HG03457 (cell line): ENCODE results near the gene ATP5PD.
"Not testable (repeated sequence)": the region's sequence is repeated elsewhere in the genome, so short reads cannot be mapped to it uniquely, and the experiment has no call there.

ENCODE experiments used
- ATAC-seq: cut with Tn5 transposase; IDR thresholded peaks from one replicate; pipeline ENCODE4 v1.9.1; 2021; ENCODE audit warnings: moderate number of reproducible peaks; ENCODE audit not compliant: unreplicated experiment

ATP5PD gene

DNA sequence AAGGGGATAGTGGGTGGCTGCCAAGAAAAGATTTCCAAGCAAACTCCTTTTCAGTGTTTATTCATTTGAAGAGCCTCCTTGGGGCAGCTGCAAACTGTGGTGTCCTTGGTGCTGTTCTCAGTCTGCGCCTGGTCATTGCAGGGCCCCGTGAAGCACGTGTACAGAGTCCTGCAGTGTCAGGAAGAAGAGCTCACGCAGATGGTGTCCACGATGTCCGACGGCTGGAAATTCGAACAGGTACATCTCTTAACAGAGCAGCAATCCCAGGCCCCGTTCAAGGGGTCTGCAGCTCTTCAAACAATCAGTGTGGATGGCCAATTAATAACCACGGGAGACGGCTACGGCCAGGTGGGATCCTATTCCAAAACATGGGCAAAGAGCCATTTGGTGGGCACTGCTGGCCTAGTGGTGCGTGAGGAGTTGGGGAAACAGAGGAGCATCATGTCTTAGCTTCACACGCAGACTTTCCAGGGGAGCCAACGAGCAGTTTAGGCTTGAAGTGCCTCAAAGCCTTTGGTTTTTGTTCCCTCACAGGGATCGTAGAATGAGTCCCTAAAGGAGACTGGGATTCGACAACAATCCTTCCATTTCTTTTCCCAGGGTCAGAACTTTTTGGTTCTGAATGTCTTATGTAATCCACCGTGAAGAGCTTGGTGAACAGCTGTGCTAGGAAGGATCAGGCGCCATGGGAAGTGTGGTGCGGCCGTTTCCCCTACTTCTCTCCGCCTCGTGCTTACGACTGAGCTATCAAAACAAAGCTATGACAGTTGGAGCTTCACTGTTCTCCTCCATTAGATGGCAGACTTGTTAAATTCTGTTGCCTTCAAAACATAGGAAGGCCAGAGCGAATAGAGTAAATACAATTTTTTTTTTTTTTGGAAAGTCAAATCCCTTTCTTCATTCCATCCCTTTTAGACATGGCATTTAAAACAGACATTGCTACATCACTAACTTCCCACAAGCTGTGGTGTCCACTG lies 12.9 kb upstream of the ATP5PD start:
- ATAC-seq = no peak

DNA sequence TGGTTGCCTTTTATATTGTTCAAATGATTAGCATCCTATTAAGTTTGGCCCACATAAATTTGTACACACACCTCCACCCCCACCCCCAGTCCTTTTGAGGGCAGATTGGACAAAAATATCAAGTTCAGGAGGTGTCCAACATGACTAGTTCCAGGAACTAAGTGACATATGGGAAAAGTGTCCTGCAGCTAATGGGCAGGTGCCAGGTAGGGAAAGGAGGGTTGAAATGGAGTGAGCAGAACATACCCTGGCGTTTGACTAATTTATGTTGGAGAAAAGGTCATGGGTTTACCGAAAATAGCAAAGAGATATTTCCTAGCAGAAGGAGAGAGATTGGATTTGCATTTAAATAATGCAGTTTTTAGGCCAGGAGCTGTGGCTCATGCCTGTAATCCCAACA lies 5.2 kb upstream of the ATP5PD start:
- no peak for ATAC-seq

DNA sequence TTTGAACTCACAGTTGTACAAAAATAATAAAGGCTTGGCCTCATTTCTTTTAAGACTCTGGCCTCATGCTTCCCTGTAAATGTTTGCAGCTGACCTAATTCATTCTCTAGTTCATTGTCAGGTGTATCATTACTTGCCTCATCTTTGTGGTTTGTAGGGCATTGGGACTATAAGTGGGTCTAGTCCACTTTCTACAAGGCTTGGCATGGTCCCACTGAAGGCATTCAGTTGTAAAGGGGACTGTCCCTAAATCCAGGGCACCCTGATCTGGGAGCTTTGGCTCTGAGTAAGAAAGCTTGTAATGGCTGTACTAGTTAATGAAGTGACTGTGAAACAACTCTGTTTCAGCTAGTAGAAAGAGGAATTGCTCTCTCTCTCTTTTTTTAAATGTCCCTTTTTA lies 2.9 kb upstream of the ATP5PD start:
- no peak for ATAC-seq

DNA sequence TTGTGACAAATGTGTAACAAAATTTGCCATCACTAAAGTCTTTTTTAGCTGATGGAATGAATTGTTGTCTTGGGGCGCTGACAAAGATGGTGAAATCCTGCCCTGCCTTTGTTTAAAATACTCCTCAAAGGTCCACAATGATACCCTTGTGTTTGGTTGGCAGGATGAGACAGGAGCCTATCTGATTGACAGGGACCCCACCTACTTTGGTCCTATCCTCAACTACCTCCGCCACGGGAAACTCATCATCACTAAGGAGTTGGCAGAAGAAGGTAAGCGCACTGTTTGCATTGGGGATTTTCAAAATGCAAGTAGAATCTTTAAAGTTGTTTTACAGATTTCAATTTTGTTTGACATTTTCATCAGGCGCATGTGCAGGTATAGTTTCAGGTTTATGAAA lies 2.3 kb upstream of the ATP5PD start:
- no peak for ATAC-seq

DNA sequence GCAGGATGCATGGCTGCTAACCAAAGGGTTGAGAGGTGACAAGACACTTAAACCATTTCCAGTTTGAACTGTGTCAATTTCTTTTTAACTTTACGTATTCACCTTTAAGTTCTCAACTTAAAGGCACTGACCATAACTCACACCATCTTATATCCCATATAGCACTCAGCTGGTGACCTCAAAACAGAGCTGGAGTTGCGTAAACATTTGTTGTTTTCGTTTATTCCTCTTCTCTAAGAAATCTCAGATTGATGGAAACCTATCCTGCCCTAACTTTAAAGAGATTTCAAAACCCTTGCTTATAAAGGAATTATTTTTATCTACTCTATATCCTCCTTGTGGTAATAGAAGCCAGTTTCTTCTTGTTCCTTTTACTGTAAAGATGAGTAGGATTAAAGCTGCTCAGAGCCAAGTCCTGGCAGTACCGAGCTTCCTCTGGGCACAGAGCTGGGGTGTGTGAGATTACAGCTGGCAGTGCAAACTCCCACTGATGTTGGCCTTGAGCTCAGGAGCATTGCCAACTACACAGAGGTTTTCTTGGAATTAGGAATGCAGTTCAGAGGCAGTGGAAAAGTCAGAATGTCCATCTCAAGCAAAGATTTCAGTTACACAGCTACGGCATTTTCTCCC lies 1.6 kb upstream of the ATP5PD start:
- ATAC-seq = no peak

DNA sequence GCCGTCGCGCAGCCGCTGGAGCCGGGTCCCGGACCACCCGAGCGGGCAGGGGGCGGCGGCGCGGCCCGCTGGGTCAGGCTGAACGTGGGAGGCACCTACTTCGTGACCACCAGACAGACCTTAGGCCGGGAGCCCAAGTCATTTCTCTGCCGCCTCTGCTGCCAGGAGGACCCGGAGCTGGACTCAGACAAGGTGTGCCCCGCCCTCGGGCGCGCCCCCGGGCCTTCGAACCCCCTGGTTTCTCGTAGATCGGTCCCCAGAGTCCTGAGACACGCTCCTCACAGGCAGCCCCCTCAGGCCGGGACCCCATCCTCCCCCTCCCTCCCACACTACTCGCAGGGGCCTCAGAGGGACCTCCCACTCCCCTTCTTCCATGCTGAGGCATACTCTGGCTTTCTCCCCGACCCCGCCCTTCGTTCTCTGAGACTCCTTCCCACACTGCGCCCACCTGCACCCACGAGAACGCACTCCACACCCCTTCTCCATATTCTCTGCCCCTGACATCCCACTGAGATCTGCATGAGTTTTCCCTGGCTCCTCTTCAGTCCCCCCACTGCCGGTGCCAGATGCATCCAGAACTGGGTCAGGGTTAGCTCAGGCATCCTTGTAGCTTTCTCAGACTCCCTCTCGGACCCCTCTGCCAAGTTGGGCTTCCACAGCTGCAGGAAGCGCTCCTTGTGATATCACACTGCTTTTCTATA lies 779 bp upstream of the ATP5PD start:
- peak; percentile 15 for ATAC-seq

DNA sequence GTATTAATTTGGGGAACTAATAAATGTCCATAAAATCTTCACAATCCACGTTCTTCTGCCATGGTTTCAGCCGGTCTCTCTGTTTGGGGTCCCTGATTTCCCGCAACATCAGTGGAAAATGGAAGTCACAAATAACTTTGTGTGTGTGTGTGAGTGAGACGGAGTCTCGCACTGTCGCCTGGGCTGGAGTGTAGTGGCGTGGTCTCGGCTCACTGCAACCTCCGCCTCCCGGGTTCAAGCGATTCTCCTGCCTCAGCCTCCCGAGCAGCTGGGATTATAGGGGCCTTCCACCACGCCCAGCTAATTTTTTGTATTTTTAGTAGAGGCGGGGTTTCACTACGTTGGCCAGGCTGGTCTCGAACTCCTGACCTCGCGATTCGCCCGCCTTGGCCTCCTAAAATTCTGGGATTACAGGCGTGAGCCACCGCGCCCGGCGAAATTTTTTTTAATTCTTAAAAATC lies 793 bp downstream of the ATP5PD start:
- not testable (repeated sequence) for ATAC-seq

DNA sequence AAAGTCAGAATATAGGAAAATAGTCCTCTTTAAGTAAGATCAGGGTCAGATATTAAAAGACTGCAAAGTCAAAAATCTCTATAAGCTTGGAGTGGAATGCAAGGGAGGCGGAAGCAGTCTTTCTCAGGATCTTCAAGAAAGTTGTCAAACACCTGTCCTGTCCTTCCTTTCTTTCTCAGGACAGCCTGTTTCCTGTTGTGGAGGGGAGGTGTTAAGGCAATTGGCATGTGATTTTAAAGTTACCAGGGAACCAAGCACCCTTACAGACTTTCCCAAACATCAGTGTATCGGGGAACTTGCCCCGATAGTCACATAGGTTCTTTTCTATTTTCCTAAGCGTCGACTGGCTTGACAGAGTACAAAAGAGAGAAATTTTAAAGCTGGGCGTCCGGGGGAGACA lies 2.1 kb downstream of the ATP5PD start:
- ATAC-seq = no peak

DNA sequence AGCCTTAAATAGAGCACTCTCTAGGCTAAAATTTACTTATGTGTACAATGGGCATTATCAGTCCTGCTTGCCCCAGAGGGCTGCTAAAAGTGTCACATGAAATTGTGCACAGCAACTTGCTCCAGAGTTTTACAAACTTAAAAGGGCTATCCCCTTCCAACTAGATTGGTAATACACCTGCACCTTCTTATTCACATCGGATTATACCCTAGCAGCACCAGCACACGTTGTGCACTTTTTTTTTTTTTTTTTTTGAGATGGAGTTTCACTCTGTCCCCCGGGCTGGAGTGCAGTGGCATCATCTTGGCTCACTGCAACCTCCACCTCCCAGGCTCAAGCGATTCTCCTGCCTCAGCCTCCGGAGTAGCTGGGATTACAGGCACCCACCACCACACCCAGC lies 3.0 kb downstream of the ATP5PD start:
- ATAC-seq = not testable (repeated sequence)

DNA sequence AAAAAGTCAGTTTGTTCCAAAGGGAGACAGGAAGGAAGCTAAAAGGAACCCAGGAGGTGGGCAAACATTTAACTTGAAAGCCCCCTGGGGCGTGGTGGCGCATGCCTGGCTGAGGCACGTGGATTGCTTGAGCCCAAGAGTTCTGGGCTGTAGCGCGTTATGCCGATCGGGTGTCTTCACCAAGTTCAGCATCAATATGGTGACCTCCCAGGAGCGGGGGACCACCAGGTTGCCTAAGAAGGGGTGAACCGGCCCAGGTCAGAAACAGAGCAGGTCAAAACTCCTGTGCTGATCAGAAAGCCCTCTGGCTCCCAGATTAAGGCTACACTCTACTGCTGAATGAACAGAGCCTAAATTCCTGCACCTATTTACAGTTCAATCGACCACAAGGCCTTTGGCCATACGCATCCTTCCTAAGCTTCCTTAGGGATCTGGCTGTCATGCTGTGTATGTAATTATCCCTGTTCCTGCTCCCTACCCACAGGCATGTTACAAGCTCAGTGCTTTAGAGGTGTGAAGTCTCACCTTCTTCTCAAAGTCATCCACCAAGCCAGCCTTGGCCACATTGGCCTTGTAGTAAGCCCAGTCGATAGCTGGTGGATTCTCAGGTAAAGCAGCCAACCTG lies 5.0 kb downstream of the ATP5PD start:
- no peak for ATAC-seq

DNA sequence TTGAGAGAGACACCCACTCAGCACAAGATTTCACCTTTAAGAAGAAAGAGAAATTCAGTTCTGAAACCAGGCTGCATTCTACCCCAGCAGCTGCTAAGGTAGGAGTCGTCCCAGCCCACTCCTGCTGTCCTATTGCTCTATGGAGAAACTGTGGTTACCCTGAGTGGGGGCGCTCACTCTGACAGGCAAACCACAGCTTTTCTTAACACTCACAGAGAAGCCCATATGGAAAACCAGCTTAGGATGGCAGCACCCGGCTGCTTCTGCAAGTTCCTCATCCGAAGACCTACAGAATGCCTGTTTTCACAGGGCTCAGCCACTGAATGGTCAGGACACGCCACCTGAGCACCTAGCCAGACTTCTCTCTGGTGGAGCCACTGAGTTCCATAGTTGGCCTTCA lies 7.5 kb downstream of the ATP5PD start:
- no peak for ATAC-seq

DNA sequence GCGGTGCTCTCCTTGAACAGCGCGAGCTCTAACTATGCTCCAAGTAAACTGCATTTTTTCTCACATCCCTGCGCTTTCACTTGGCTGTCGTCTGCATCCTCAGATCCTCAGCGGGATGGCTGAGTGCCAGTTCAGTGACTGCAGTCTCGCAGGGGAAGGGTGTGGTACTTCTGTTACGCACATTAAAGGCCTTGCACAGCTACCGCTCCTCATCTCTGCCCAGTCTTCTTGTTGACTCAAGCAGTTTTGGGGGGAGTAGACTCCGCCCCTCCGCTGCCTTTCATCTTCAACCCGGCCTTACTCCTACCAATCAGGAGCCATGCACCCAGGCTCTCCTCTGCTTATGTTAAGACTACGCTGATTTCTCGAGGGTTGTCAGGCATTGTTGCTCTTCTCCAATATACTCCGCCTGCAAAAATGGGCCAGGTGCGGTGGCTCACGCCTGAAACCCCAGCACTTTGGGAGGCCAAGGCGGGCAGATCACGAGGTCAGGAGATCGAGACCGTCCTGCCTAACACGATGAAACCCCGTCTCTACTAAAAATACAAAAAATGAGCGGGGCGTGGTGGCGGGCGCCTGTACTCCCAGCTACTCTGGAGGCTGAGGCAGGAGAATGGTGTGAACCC lies 10.0 kb downstream of the ATP5PD start:
- ATAC-seq = no peak

DNA sequence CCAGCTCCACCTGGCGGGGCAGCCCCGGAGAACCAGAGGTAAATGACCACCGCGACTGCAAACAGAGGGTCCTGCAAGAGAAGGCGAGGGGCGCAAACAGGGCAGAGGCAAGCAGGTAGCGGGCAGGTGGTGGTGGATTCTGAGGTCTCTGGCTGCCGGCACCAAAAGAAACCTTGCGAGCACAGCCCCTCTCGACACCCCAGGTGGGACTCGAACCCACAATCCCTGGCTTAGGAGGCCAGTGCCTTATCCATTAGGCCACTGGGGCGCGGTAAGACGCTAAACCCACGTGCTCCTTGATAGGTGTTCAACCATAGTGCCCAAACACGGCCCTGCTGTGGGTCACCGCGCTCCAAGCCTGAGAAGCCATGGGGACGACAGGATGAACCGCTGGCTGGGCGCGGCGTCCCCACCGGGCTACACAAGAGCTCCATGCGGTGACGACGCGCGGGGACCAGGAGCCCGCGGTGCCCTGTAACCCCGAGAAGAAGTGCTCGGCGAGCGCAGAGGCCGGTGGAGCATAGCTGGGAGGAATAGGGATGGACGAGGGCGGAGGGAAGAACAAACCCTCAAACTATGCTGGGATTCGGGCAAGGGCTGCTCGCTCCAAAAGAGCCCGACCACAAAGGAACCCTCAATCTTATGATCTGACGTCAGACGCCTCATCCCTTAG lies 12.4 kb downstream of the ATP5PD start:
- ATAC-seq = no peak

DNA sequence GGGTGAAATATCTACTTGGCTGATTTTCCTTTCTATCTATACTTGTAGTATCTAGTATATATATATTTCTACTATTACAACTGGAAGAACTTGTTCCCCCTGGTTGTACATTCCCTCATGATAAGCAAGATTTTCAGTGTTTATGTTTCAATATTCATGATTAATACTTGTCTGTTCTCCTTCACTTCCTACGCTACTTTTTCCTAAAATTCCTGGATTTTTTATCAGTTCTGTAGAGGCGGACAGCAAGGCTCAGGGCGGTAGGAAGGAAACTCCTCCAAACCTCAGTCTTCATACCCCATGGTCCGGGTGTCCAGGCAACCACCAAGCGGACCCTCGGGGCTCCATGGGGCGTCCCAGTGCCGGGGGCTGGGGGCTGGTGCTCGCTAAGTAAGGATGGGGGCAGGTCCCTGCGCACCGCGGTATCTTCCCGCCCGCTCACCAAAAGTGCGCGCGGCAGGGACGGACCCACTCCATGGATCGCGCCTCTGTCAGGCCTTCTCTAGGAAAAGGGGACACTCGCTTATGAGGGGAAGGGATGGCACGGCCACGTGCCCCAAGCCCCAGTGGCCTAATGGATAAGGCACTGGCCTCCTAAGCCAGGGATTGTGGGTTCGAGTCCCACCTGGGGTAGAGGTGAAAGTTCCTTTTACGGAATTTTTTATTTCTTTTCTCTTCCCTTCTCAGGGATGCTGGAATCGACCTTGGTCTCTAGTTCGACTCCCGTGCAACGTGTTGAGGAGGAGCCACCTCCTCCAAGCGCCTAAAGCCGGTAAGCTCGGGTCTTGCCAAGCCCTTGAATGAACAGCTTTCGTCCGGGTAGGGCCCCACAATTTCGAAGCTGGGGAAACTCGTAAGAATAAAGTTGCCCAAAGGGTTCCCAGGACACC lies 13.2 kb downstream of the ATP5PD start:
- no peak for ATAC-seq

DNA sequence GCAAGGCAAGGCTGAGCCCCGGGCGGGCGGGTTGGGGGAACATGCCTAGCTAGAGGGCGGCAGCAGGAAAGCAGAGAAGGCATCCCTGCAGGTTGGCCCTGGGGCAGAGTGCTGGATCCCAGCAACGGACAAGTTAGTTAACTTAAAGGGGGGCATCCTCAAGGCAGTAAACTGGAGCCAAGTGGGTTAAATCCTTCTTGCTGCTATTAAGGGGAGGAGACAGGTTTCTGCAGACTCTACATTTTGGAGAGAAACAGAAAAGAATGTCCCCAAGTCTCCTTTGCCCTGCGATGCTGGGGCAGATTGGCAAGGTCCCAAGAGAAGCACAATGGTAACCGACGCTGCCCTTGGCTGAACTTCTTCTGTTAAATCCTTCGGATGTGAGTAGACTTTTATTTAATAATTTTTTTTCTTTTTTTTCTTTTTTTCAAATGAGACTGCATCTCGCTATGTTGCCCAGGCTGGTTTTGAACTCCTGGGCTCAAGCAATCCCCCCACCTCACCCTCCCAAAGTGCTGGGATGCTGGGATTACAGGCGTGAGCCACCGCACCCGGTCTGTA lies 14.0 kb downstream of the ATP5PD start:
- ATAC-seq = no peak

DNA sequence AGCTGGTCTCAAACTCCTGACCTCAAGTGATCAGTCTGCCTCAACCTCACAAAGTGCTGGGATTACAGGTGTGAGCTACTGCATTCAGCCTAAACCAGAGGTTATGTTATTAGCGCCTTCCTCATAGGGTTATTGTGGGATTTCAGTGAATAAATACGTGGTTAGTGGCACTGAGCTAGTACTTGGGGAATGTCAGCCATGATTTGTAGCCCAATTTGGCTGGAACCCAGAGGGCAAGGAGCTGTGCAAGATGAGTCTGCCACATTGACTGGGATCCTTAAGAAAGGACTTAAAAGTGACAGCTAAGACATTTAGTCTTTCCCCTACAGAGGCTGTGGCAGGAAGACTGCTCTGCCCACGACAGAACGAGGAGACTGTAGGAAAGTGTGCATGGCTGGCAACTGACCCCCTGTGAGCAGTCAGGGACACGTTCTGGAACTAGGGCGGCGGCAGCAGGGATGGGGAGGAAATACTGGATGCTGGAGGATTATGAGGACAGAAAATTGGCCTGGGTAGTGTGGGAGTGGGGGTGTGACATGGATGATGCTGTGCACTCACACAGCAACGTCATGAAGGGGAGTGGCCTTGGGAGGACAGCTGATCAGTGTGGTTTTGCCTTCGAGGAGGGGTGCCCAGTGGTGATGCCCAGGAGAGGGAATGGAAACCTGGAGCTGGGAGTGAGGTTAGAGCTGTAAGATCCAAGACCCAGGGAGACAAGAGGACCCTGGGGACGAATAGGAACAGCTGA lies 14.6 kb downstream of the ATP5PD start:
- ATAC-seq = no peak

DNA sequence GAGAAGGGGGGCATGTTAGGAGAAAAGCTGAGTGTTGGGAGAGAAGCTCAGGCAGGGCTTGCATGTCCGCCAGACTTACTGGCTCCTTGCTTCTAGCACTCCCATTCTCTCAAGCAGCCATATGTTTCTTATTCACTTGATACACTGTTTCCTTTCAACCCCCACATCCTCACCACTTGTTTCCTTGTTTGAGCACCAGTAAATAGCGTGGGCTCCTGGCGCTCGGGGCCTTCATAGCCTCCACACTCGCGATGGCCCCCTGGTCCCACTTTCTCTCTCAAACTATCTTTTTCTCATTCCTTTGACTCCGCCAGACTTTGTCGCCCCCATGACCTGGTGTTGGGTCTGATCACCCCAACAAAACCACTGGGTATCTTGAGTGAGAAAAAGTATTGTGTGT lies 16.6 kb downstream of the ATP5PD start:
- no peak for ATAC-seq

DNA sequence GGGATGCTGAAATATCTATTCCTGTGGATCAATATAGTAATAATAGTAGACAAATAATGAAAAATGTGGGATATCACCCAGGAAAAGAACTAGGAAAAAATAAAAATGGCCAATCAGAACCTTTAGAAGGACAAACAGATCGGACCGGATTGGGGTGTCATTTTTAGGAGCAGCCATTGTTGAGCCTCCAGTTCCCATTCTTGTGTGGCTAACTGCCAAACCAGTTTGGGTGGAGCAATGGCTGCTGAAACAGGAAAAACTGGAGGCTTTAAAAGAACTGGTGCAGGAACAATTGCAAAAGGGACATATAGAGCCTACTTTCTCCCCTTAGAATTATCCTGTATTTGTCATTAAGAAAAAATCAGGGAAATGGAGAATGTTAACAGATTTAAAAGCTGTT lies 20.1 kb downstream of the ATP5PD start:
- ATAC-seq = not testable (repeated sequence)
